CD4-positive, alpha-beta T cell treated with Interleukin-4 for 4 hours (primary cell): ENCODE results near the gene ATXN7L1.
"Not testable (repeated sequence)": the region's sequence is repeated elsewhere in the genome, so short reads cannot be mapped to it uniquely, and the experiment has no call there.

Experiments used
- DNase-seq: peaks from one replicate; pipeline ENCODE4 v3.0.0-alpha.2; 2020

Gene ATXN7L1

DNA sequence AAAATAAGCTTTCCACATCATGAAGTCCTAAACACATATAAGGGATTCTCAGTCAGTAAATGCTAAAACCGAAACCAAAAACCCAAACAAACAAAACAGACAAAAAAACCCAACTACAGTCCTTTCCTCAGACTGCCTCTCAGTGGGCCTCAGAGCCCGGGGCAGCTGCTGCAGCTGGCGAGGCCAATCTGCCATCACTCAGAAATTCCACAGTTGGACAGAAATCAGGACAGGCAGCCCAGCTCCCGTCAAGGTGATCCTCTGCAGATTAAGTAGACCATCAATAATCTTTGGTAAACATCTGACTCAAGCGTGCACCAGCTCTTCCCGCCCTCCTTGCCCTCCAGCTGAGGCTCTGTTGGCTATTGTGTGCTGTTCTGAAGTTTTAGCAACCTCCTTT lies 142.2 kb downstream of the ATXN7L1 start:
- DNase-seq = no peak

DNA sequence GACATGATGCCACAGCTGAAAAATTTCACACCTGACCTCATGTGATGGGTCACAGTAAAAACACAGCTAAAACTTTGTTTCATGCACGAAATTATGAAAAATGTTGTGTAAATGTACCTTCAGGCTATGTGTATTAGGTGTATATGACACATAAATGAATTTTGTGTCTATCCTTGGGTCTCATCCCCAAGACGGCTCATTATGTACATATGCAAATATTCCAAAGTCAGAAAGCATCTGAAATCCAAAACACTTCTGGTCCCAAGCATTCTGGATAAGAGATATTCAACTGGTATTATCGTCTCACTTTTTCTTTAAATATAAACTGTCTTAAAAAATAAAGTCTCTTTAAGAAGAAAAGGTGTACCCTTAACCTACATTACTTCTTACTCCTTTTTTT lies 145.4 kb downstream of the ATXN7L1 start:
- DNase-seq = no peak

DNA sequence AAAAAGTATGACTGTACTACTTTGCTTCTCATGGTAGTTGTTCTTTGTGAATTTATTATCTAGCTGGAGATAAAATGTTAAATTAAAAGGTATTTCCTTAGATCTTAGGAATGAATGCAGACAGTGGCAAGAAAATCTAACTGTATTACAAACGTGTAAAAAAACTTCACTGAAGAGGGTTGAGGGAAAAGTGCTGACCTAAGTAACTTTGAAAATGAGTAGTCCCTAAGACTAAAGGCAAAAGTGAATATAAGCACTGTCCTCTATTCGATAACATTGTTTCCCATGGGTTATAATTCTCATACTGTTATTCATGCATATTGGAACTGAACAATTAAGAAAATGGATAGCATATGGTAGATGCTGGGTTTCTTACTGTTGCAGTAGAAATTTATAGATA lies 148.4 kb downstream of the ATXN7L1 start:
- no peak for DNase-seq

DNA sequence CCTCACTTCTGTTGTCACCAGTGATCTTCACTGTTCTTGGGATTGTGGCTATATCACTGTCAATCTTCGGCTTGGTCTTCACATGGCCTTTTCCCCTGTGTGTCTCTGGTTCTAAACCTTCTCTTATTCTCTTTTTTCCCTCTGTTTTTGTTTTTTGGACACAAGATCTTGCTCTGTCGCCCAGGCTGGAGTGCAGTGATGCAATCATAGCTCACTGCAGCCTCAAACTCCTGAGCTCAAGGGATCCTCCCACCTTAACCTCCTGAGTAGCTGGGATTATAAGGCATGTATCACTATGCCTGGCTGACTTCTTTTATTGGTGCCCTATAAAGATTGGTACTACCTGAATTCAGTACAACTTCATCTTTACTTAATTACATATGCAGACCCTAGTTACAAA lies 151.7 kb downstream of the ATXN7L1 start:
- no peak for DNase-seq

DNA sequence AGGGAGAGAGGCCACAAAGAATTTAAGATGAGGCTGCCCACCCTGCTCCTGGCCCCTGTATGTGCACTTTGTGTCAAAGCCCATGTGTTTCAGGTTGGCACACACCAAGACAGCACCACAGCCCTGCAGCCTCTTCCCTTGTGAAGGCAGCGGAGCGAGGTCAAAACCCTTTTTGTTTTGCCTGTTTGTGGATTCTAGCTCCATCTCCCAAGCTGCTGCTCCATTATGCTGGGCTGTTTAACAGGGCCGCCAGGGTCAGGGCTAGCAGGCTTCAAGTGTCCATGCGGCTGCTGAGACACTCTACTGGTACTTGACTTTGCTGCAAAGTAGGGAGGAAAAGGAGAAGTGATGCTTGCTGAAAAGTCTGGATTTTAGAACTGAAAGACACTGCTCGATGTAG lies 152.8 kb downstream of the ATXN7L1 start:
- DNase-seq = no peak

DNA sequence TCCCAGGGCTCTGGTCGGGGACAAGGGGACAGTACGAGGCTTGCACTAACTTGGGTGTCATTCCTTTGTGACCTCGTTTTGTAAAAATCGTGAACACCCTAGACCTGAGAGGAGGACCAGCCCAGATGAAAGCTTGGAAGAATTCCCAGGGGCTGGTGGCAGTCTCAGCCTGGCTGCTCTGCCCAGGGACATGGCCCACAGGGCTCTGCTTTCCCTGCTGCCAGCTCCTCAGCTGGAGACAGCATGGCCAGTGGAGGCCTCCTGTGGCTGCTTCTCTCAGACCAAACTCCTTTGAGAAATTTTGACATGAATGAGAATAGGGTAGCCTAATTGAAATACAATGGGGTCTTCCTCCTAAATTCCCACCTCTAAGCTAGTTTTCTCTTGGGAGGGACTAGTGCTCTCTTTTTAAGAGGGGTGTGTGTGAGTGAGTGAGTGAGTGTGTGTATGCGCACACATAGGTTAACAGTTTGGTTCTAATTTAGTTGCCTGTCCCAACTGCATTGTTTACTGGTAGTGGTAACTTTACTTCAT lies 154.8 kb downstream of the ATXN7L1 start:
- no peak for DNase-seq

DNA sequence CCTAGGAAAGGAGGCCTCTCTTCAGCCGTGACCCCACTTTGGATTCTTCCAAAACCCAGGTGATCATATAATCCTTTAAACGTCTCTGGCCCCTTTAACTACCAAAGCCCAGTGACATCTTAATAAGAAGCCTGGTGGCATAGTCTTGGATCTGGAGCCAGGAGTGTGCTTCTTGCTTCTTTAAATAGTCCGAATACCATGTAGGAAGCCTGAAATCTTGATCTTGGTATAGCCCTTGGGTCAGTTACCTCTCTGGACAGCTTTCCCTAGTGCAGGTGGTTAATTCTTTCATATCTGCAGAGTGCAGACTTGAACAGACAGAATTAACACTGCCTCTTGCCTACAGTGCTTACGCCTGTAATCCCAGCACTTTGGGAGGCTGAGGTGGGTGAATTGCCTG lies 156.5 kb downstream of the ATXN7L1 start:
- no peak for DNase-seq

DNA sequence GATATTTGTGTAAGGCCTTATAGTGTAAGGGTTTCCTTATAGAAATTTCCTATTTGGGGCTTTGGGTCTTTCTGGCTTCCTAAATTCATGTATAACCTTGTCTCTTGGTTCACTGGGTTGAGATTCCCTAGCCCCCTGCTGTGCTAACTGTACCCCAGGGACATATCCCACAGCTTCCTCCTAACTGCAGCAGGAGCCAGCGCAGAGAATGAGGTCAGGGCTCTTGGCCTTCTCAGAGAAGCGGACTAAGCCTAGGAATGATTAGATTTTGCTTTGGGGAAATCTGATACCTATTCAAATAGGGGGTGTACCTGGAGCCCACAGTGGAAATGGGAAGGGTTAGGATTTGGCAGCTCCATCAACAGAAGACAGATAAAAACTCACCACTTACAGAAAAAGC lies 157.0 kb downstream of the ATXN7L1 start:
- DNase-seq = no peak

DNA sequence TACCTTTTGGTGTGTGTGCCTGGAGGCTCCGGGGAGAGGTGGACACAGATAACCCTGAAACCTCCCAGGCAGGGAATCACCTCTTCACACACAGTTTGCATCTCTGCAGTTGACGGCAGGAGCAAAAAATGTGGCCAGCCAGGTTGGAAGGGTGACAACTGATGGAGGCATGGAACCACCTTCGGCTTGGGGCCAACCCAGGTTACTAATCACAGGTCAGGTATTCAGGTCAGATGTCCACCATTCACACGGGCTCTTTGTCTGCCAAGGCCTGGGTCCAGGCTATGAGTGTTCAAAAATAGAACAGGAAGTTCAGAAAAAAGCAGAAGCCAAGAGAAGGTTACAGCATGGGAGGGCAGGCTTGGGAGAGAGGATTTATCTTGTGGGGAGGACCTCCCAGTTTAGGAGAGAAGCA lies 157.9 kb downstream of the ATXN7L1 start:
- no peak for DNase-seq

DNA sequence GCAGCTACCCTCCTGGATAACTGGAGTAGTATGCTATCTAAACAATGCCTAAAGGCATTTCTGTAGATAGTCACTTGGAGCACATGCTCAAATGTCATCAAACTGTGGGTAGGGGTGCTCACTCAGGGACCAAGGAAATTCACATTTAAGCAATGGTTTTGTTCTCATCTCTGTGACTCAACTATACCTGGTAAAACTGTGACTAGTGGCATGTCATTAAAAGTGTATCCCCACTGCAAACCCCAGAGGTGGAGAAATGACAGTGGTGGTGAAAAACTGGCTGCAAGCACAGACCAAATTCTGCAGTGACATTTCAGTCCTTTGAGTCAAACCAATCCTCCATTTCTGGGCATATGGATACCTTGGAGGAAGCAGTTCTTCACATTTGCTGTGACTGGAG lies 160.9 kb downstream of the ATXN7L1 start:
- no peak for DNase-seq

DNA sequence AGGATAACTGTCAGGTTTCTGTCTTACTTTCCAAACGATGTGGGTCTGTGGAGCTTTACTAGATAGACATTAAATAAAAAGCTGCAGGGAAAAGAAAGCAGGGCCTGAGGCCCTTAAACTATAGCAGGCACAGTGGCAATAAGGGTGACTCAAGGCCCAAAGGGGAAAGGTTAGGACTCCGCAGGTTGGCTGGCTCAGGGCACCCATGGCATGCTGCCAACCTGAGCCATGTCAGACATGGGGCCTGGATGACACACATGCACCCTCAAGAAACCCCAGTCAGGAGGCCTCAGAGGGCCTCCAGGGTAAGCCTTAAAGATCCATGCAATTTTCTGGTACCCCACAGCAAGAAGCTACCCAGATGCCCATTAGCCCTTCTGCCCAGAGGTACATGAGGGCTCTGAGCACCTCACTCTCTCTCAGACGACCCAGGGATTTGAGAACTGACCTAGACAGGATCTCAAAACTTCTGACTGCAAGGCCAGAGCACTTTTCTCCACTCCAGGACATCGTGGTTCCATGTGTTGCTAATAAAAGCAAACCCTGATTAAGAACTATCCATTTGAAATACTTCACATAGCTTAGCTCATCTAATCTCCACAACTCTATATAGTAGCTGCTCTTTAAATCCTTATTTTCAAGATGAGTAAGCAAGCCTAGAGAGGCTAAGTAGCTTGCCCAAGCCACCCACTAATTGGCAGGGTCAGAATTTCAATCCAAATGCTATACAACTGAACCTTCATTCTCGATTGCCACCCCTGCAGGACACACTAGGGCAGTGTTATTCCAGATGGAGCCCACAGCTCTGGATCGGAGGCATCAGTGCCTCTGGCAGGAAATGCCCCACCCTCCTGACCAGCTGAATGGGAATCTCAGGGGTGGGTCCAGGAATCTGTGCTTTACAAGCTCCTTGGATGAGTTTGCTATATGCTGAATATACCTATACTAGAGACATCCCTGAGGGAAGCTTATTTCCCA lies 162.6 kb downstream of the ATXN7L1 start:
- no peak for DNase-seq

DNA sequence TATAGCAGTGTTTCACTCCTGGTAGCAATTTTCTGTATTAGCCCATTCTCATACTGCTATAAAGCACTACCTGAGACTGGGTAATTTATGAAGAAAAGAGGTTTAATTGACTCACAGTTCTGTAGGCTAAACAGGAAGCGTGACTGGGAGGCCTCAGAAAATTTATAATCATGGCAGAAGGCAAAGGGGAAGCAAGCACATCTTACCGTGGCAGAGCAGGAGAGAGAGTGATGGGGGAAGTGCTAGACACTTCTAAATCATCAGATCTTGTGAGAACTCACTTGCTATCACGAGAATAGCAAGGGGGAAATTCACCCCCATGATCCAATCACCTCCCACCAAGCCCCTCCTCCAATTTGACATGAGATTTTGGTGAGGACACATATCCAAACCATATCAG lies 163.5 kb downstream of the ATXN7L1 start:
- no peak for DNase-seq

DNA sequence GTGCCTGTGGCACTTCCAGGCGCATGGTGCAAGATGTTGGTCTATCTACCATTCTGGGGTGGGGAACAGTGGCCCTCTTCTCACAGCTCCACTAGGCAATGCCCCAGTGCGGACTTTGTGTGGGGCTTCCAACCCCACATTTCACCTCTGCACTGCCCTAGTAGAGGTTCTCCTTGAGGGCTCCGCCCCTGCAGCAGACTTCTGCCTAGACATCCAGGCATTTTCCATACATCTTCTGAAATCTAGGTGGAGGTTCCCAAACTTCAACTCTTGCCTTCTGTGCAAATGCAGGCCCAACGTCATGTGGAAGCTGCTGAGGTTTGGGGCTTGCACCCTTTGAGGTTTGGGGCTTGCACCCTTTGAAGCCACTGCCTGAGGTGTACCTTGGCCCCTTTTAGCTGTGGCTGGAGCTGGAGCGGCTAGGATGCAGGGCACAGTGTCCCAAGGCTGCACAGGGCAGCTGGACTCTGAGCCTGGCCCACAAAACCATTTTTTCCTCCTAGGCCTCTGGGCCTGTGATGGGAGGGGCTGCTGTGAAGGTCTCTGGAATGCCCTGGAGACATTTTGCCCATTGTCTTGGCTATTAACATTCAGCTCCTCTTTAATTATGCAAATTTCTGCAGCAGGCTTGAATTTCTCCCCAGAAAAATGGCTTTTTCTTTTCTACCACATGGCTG lies 164.5 kb downstream of the ATXN7L1 start:
- DNase-seq = no peak

DNA sequence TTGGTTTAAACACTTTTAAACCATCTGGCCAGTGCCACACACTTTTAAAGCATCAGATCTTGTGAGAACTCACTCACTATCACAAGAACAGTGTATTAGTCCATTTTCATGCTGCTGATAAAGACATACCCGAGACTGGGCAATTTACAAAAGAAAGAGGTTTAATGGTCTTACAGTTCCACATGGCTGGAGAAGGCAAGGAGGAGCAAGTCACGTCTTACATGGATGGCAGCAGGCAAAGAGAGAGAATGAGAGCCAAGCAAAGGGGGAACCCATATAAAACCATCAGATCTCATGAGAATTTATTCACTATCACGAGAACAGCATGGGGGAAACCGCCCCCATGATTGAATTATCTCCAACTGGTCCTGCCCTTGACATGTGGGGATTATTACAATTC lies 165.7 kb downstream of the ATXN7L1 start:
- DNase-seq = not testable (repeated sequence)

DNA sequence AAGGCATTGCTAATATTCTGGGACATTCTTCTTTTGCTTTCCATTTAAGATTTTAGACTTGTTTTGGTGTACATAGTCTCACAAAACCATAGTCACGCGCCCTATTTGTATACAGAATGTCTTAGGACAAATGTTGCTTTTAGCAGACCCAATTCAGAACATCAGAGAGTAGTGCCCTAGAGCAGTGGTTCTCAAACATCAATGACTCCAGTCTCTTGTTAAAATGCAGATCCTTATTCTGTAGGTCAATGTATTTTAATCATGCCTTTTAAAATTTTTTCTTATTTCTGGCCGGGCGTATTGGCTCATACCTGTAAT lies 167.7 kb downstream of the ATXN7L1 start:
- no peak for DNase-seq

DNA sequence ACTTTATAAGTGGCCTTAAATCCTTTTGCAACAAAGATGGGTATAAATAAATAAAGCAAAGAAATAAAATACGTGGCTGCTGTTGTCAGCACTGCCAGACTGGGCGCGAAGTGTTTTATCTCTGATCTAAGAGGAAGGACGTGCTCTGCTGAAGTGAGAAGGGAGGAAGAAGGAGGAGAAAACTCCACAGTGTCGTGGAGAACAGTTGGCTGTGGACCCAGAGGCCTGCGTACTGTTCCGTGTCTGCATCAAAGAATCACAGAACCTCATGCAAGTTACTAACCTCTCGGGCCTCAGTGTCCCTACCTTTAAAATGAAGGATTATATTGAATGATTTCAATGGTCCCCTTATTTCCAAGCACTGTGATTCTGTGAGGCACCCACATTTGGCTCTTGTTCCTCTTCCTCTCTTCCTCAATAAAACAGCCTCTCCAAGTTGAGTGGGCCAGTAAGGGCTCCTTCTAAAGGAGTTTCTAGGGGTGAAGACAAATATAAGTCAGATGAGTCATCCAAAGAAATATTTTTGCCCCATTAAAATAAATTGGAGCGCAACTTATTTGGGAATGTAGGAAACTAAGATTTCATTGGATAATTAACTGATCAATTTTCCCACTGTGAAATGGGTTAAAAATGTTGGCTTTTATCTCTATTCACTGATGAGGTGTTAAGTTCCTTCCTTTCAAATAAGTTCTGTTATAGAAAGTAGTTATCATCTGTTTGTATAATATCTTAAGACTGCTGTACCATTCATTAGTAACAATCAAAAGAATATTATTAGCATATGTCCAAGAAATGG lies 168.2 kb downstream of the ATXN7L1 start:
- peak; percentile 24 for DNase-seq

DNA sequence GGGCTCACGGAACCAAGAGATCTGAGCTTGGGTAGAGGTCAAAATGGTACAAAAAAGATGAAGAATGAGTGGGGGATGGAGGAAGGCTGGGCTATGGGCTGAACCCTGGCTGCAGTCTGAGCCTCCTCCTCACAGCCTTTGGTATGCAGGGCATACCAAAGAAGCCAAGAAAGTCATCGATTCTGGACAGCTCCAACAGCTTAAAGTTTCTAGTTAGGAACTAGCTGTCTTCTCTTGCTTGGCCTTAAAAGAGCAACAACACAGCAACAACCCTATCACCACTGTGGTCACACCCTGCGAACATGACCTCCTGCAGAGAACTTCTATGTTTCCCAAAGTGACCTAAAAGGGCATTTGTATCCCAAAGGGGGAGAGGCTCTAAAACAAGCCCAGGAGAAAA lies 169.0 kb downstream of the ATXN7L1 start:
- no peak for DNase-seq

DNA sequence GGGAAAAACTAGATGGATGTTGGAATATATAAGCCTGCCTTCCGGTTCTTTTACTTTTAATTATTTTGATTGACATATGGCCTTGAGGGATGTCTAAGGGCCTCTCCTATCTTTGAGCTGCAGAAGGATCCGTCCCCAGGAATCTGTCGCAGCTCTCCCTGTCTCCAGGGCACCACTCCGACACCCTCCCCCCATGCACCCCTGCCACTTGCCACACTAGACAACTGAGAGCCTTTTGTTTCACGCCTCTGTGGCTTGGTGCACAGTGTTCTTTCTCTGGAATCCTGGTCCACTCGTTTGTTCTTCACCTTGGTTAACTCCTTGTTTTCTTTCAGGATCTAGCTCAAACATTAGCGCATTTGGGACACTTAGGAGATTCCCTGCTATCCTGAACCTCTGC lies 171.0 kb downstream of the ATXN7L1 start:
- DNase-seq = no peak

DNA sequence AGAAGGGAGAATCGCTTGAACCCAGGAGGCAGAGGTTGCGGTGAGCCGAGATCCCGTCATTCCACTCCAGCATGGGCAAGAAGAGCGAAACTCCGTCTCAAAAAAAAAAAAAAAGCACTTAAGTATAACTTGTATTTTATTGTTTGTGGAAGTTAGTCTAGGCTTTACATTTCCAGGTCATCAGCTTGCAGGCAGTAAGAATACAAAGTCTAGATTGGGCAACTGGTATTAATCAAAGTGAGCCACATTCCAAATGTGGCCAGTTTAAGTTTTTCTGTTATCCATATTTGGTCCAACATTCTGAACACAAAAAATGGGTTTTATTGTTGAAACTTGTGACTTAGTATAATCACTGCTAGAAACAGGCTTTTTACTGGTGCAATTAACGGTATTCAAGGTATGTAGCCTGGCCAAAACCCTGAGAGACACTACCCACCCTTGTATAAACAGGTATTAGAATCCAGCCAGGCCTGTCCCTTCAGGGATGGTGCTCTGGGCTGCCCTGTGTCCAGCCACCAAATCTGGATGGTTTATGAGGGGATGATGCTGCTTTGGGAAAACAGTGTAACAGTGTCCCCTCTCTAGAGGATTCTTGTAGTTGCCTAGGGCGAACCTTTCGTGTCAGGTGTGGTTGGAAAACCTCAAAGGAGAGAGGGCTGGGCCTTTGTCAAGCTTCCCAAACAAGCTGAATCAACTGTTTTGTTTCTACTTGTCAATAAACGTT lies 173.0 kb downstream of the ATXN7L1 start:
- DNase-seq = no peak

DNA sequence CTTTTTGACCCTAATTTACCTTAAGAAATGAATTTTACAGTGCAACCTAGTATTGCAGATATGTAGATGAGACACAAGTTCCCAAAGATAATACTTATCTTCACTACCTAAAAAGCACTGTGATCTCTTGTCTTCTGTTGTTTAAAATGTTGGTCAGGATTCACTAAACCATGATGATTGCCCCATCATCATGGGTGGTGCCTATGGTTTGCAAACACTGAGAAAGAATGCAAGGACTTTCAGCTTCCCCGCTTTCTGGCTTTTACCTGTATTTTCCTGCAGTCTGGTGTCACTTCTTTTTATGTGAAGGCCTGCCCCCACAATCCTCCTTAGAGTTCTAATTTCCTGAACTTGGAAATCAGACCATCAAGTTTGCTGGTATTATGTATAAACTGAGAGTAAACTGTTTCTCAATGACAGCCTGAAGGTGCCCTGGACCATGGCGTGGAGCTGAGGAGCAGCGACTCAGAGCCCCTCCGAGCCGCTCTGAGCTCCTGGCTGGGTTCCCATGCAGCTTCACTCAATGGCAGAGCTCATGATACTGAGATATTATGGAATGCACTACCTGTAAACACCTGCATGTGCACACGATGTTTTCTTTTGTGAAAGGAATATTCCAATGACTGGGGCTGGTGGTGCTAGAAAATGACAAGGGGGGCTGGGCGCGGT lies 176.7 kb downstream of the ATXN7L1 start:
- DNase-seq = no peak

DNA sequence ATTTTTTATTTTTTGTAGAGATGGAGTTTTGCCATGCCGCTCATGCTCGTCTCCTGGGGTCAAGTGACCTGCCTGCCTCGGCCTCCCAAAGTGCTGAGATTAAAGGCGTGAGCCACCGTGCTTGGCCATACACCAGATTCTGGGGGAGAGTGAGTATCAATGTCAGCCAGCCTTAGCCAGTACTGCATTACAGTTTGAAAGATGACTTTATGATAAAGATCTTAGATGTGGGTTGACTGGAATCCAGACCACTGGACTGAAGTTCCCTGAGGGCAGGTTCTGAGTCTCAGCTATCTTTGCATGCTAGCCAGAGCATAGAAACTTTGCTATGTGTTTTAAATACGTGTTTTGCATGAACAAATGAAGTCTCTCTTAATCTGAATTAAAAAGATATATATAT lies 177.9 kb downstream of the ATXN7L1 start:
- DNase-seq = no peak

DNA sequence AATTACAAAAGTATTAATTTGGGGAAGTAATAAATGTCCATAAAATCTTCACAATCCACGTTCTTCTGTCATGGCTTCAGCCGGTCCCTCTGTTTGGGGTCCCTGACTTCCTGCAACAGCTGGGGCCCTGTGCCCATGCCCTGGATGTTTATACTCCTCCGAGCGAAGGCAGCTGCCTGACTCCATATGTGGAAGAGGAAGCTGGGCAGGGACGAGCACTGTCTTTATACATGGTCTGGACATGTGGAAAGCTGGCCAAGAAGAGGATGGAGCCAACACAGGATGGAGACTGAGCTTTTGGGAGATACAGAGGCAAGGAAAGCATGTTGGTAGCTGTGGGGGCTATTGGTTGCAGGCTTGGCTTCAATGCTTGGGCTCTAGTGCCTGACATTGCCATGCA lies 178.6 kb downstream of the ATXN7L1 start:
- no peak for DNase-seq
